K562 (cell line): ENCODE data around the gene TBCCD1. TPM values are rescaled to one million over a fixed set of nuclear protein-coding genes. Genes with fewer than 3 reads are reported as not detected.

Source experiments
- CAMTA2 ChIP-seq: fragments of 250-450 bp; sonication (Bioruptor Pico); conservative IDR thresholded peaks from 2 replicates; pipeline ENCODE4 v1.5.1; 2022
- CREM ChIP-seq: IDR thresholded peaks from 2 replicates; pipeline ENCODE4 v1.6.1; 2014; ENCODE audit warnings: antibody characterized with exemption, low read depth
- CTCF ChIP-seq, 3 experiments: IDR thresholded peaks in 2 of 3; conservative IDR thresholded peaks in 1 of 3; 2 replicates each; pipeline ENCODE4 v1.5.1; 2011 to 2012; ENCODE audit warnings: low read length in 3 of 3, mild to moderate bottlenecking in 3 of 3, control low read depth in 2 of 3, improper control_type of control experiment in 1 of 3, inconsistent platforms in 1 of 3, low read depth in 1 of 3, mixed read lengths in 1 of 3, moderate library complexity in 1 of 3; ENCODE audit not compliant: insufficient read depth in 2 of 3
- E2F6 ChIP-seq, 2 experiments: IDR thresholded peaks; 2 replicates each; pipeline ENCODE4 v1.6.1; 2011; ENCODE audit warnings: borderline replicate concordance in 1 of 2, control low read depth in 1 of 2, low read depth in 1 of 2, low read length in 1 of 2, mild to moderate bottlenecking in 1 of 2, mixed read lengths in 1 of 2, moderate library complexity in 1 of 2; ENCODE audit not compliant: insufficient read depth in 1 of 2, insufficient read length in 1 of 2, poor library complexity in 1 of 2, severe bottlenecking in 1 of 2; ENCODE audit errors: extremely low read depth in 1 of 2
- GTF3C2 ChIP-seq: IDR thresholded peaks from 3 replicates; pipeline ENCODE4 v1.6.1; 2011; ENCODE audit warnings: borderline replicate concordance, mild to moderate bottlenecking, moderate library complexity; ENCODE audit not compliant: insufficient read length; ENCODE audit errors: extremely low read depth
- MAFG ChIP-seq: fragments of 450-650 bp; conservative IDR thresholded peaks from 2 replicates; pipeline ENCODE4 v1.6.1; 2016; ENCODE audit warnings: missing genetic modification characterization, missing compliant biosample characterization
- POLR2A ChIP-seq: fragments of 450-650 bp; conservative IDR thresholded peaks from 2 replicates; pipeline ENCODE4 v1.6.1; 2016
- TAF9B ChIP-seq: fragments of 450-650 bp; IDR thresholded peaks from 2 replicates; pipeline ENCODE4 v1.6.1; 2018; ENCODE audit warnings: mild to moderate bottlenecking; ENCODE audit not compliant: partially characterized antibody
- UBTF ChIP-seq, 2 experiments: IDR thresholded peaks; 2 replicates each; pipeline ENCODE4 v1.6.1; 2012; ENCODE audit warnings: improper control_type of control experiment in 2 of 2, low read depth in 2 of 2, low read length in 2 of 2, borderline replicate concordance in 1 of 2
- ZNF76 ChIP-seq: fragments of 250-450 bp; sonication (Bioruptor Pico); IDR thresholded peaks from 2 replicates; pipeline ENCODE4 v1.4.0; 2020; ENCODE audit warnings: mild to moderate bottlenecking, moderate library complexity, borderline replicate concordance
- polyA plus RNA-seq, 8 experiments: library from polyadenylated mRNA; depleted of rRNA in 4 of 8; stranded (reverse) in 5 of 8; unstranded in 3 of 8; fragments of >200 nt; fragmentation: Nextera tagmentation in 2 of 8; fragmentation: Illumina TruSeq in 1 of 8; extraction: Ambion mirVana in 2 of 8; extraction: Trizol in 1 of 8; gene quantifications; 2 replicates each; pipeline versions ENCODE4 v1.2.1 to v1.2.3, GENCODE V29; 2011 to 2014; ENCODE audit warnings: inconsistent platforms in 1 of 8, missing spikeins in 1 of 8
- total RNA-seq, 7 experiments: library from RNA; depleted of rRNA in 6 of 7; stranded (reverse); fragments of >200 nt in 6 of 7; fragmentation: Illumina TruSeq in 2 of 7; extraction: Trizol in 2 of 7; gene quantifications; 2 replicates each; pipeline versions ENCODE4 v1.2.1 to v1.2.3, GENCODE V29; 2011 to 2021; ENCODE audit warnings: low replicate concordance in 1 of 7

Gene TBCCD1
- total and polyA plus RNA-seq, 9 of the 15 experiments (the other 6 are each of a cell fraction or from before 2014, with no cell fraction given), result 17.7 to 31.1 (median 21.2) TPM

- TF ChIP-seq E2F6 (IDR thresholded peaks at IDR 0.05; ENCODE audit: borderline replicate concordance in 1 of 2, extremely low read depth in 1 of 2, insufficient read depth in 1 of 2, insufficient read length in 1 of 2, low read depth in 1 of 2, low read length in 1 of 2, poor library complexity in 1 of 2, severe bottlenecking in 1 of 2), result no peak
- no peak for TF ChIP-seq TAF9B
- no peak for TF ChIP-seq CTCF (IDR thresholded peaks at IDR 0.05 in 2 of 3, conservative IDR thresholded peaks at IDR 0.05 in 1 of 3; ENCODE audit: insufficient read depth in 2 of 3, low read depth in 1 of 3, low read length in 3 of 3)
- TF ChIP-seq MAFG (tag), result no peak
- TF ChIP-seq CREM, result no peak
- TF ChIP-seq UBTF (IDR thresholded peaks at IDR 0.05; ENCODE audit: borderline replicate concordance in 1 of 2, low read depth in 2 of 2, low read length in 2 of 2), result no peak
- TF ChIP-seq ZNF76 (CRISPR knock-in tag), result no peak
- TF ChIP-seq POLR2A, result no peak
- no peak for TF ChIP-seq GTF3C2
- TF ChIP-seq CAMTA2 (CRISPR knock-in tag), result no peak
- TF ChIP-seq, all 486 proteins: peak for 14
These were observed 21.5 kb upstream of the TBCCD1 start (continued) for GRCh38 chr3:186588632-186589031.
